T-helper 2 cell treated with Interferon-gamma antibody and Interleukin-4, amounts not matched to agents 5 μg/mL and 100 μg/mL, for 36 hours (primary cell): ENCODE results near the gene HERC2.
"Not testable (repeated sequence)": the region's sequence is repeated elsewhere in the genome, so short reads cannot be mapped to it uniquely, and the experiment has no call there.

Source experiments
- DNase-seq: peaks from one replicate; pipeline ENCODE4 v3.0.0; 2021; ENCODE audit warnings: low spot score
- H3K27ac Mint-ChIP-seq: one replicate; pipeline ENCODE4 v1.8.0; 2021; ENCODE audit warnings: mild to moderate bottlenecking, mixed read lengths
- H3K27me3 Mint-ChIP-seq: one replicate; pipeline ENCODE4 v1.8.0; 2021; ENCODE audit warnings: low read depth, mixed read lengths
- H3K36me3 Mint-ChIP-seq: one replicate; pipeline ENCODE4 v1.8.0; 2021; ENCODE audit warnings: low read depth, mixed read lengths
- H3K4me1 Mint-ChIP-seq: one replicate; pipeline ENCODE4 v1.8.0; 2021; ENCODE audit warnings: low read depth, mixed read lengths
- H3K4me3 Mint-ChIP-seq: one replicate; pipeline ENCODE4 v1.8.0; 2022; ENCODE audit warnings: mild to moderate bottlenecking, moderate library complexity, mixed read lengths
- H3K9me3 Mint-ChIP-seq: one replicate; pipeline ENCODE4 v1.8.0; 2021; ENCODE audit warnings: mixed read lengths

Gene HERC2

DNA sequence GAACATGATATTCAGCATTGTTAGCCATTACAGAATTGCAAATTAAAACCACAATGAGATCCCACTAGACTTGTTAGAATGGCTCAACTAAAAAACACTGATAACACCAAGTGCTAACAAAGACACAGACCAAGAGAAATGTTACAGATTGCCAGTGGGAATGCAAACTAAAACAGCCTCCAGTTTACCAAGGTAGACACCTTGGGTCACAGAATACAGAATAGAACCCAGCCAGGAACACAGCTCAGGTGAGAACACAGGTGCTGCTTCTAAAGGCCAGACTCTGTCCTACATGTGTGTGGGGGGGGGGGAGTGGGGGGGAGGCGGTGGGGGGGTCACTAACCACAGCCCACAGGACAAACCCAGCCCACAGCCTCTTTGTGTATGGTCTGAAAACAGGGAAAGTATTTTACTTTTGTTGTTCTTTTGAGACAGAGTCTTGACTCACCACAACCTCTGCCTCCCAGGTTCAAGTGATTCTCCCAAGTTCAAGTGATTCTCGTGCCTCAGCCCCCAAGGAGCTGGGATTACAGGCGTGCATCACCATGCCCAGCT is 26.9 kb downstream of the HERC2 start:
- H3K27me3 Mint-ChIP-seq, H3K4me1 Mint-ChIP-seq, H3K9me3 Mint-ChIP-seq, H3K27ac Mint-ChIP-seq, H3K4me3 Mint-ChIP-seq, DNase-seq: not testable (repeated sequence)
- peaks cover 19% of the 10 kb centered on the region for H3K36me3 Mint-ChIP-seq

GRCh38 chr15:28294560-28294959 is 27.4 kb downstream of the HERC2 start:
- not testable (repeated sequence) for DNase-seq, H3K4me3 Mint-ChIP-seq, H3K4me1 Mint-ChIP-seq, H3K9me3 Mint-ChIP-seq, H3K27ac Mint-ChIP-seq, H3K27me3 Mint-ChIP-seq
- peaks cover 24% of the 10 kb centered on the region for H3K36me3 Mint-ChIP-seq

- Mint-ChIP-seq H3K27me3 (no peaks in the 10 kb centered on the region), H3K4me3 (no peak overlapping the region), H3K36me3 (peaks cover 30% of the 10 kb centered on the region), H3K27ac (no peak overlapping the region), H3K4me1 (peaks cover 6% of the 10 kb centered on the region), H3K9me3 (no peaks in the 10 kb centered on the region)
- DNase-seq, result no peak
Measured at GRCh38 chr15:28289694-28290463, 32.1 kb downstream of the HERC2 start.

DNA sequence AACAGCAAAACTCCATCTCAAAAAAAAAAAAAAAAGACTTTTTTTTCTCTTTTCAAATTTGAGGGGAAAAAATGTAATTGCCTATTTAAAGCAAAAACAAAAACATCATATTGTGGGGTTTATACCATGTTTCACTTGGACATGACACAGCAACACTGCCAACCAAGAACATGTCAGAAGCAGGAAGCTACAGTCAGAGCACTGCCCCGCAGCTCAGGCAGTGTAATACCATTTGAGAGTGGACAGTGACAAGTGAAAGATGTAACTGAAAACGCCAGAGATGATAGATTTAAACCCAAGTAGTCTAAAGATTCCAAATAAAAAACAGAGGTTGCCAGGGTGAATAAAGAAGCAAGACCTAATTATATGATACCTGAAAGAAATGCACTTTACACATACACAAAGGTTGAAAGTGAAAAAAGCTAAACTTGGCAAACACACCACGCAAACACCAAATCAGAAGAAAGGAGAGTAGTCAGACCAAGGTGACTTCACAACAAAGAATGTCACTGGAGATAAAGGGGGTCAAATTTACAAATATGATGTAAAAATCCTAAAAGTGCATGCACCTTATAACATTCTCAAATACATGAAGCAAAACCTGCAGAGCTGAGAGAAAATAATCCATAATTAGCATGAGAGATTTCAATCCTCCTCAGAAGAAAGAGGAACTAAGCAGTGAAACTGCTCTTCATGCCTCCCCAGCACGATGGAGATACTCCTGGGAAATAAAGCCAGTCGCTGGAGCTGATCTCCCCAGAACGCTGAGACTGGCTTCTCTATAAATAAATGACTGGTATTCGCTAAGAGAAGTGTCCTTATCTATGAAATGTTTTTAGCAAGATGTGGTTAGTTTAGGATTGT is 32.9 kb downstream of the HERC2 start:
- peaks cover 35% of the 10 kb centered on the region for H3K36me3 Mint-ChIP-seq
- H3K4me3 Mint-ChIP-seq, H3K4me1 Mint-ChIP-seq, H3K9me3 Mint-ChIP-seq, H3K27ac Mint-ChIP-seq, H3K27me3 Mint-ChIP-seq, DNase-seq: not testable (repeated sequence)

DNA sequence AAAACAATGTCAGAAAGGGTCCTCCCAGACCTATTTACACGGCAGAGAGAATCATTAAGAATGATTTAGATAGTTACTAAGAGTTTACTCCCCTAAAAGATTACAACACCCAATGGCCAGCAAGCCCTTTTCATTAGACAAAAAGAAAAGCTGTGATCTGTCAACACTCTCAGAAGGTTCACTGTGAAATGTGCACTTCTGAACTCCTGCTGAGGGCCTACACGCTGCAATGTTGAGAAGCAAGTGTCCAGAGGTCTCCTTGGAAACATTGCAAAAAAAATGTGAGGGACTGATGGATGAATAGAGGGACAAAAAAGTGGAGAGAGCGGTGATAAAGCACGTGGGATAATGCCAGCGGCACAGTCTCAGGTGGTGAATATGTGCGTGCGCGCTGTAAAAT is 35.3 kb downstream of the HERC2 start:
- H3K27ac Mint-ChIP-seq, H3K9me3 Mint-ChIP-seq, DNase-seq, H3K4me1 Mint-ChIP-seq, H3K4me3 Mint-ChIP-seq, H3K27me3 Mint-ChIP-seq: not testable (repeated sequence)
- peaks cover 38% of the 10 kb centered on the region for H3K36me3 Mint-ChIP-seq

- Mint-ChIP-seq H3K36me3 (peaks cover 36% of the 10 kb centered on the region), H3K27ac (no peak overlapping the region), H3K27me3 (no peaks in the 10 kb centered on the region), H3K4me3 (no peak overlapping the region), H3K4me1 (peaks cover 9% of the 10 kb centered on the region), H3K9me3 (peaks cover 7% of the 10 kb centered on the region)
- no peak for DNase-seq
Measured at GRCh38 chr15:28286031-28286430, 35.9 kb downstream of the HERC2 start.

DNA sequence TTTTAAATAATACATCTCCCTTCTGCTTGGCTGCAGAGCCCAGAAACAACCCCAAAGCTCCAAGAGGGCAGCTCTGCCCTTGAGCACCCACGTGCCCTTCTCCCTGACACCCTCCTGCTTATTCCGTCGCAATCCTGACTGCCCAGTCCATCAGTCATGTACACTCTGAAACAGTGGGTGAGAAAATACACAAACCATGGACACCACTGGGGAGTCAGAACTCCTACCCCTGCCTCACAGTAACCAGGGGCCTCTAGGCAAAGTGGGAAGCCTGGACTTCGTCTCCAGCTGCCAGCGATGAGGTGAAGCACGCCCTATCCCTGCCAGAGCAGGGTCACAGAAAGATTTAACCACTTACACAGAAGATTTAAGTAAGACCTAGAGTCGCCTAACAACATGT is 40.1 kb downstream of the HERC2 start:
- Mint-ChIP-seq H3K9me3 (peaks cover 7% of the 10 kb centered on the region), H3K27me3 (no peaks in the 10 kb centered on the region), H3K4me1 (peaks cover 7% of the 10 kb centered on the region), H3K4me3 (no peak overlapping the region), H3K36me3 (peaks cover 16% of the 10 kb centered on the region), H3K27ac (no peak overlapping the region)
- no peak for DNase-seq

DNA sequence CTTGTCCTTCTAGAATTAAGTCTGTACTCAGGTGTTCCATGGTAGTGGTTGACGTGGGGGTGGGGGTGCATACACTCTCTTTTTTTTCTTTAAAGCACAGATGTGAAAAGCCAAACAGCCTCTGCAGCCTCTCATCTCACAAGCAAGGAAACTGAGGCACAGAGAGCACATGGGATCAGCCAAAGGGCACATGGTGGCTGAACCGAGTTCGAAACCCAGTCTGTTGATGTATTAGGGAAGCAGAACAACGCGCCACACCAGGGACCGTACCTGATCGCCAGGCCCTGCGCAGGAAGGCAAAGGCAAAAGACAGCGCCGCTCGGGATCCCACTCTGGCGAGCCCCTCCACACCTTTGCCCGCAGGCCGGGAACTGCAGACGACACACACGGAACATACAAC is 47.3 kb downstream of the HERC2 start:
- H3K4me1 Mint-ChIP-seq, result no peaks in the 10 kb centered on the region
- no peak overlapping the region for H3K27ac Mint-ChIP-seq
- peaks cover 11% of the 10 kb centered on the region for H3K36me3 Mint-ChIP-seq
- no peak overlapping the region for H3K4me3 Mint-ChIP-seq
- H3K9me3 Mint-ChIP-seq, result no peaks in the 10 kb centered on the region
- no peak for DNase-seq
- no peaks in the 10 kb centered on the region for H3K27me3 Mint-ChIP-seq

DNA sequence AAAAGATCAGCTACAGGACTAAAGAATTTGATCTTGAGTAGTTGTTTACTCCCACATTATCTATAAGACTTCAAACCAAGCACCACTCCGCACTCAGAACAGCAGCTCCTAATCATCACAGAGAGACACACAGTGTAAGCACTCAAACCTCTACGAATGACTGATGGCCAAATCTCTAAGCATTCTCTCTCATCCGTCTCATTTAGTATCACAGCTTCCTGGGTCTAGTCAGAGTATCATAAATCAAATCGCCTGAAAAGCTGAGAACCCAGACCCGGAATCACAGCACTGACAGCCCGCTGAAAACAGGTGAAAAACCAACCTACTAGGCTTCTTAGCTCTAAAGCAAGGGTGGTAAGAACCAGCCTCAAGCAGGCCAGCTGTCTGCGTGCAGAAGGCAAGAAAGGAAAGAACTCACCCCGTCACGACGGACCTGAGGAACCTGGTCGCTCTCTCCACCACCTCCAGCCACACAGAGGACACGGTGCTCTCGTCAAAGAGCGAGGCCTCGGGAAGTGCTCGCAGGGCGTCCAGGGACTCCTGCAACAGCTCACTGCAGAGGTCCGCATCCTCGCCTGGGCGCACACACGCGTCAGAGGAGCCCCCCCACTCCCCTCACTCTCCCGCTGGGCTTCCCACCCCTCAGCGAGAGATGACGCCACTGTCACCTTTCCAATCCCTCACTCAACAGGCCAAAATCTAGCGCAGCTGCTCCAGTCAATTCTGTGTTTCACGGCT is 47.9 kb downstream of the HERC2 start:
- Mint-ChIP-seq H3K4me3 (no peak overlapping the region), H3K27ac (no peak overlapping the region), H3K4me1 (no peaks in the 10 kb centered on the region), H3K27me3 (no peaks in the 10 kb centered on the region), H3K9me3 (no peaks in the 10 kb centered on the region), H3K36me3 (peaks cover 14% of the 10 kb centered on the region)
- no peak for DNase-seq

GRCh38 chr15:28273468-28273867 is 48.5 kb downstream of the HERC2 start:
- Mint-ChIP-seq H3K9me3 (no peaks in the 10 kb centered on the region), H3K27ac (no peak overlapping the region), H3K36me3 (peaks cover 15% of the 10 kb centered on the region), H3K27me3 (no peaks in the 10 kb centered on the region), H3K4me1 (no peaks in the 10 kb centered on the region), H3K4me3 (no peak overlapping the region)
- no peak for DNase-seq

- Mint-ChIP-seq H3K36me3 (peaks cover 20% of the 10 kb centered on the region), H3K27me3 (no peaks in the 10 kb centered on the region), H3K27ac (no peak overlapping the region), H3K4me3 (no peak overlapping the region), H3K4me1 (no peaks in the 10 kb centered on the region), H3K9me3 (no peaks in the 10 kb centered on the region)
- no peak for DNase-seq
Measured at GRCh38 chr15:28272587-28272986, 49.4 kb downstream of the HERC2 start.

DNA sequence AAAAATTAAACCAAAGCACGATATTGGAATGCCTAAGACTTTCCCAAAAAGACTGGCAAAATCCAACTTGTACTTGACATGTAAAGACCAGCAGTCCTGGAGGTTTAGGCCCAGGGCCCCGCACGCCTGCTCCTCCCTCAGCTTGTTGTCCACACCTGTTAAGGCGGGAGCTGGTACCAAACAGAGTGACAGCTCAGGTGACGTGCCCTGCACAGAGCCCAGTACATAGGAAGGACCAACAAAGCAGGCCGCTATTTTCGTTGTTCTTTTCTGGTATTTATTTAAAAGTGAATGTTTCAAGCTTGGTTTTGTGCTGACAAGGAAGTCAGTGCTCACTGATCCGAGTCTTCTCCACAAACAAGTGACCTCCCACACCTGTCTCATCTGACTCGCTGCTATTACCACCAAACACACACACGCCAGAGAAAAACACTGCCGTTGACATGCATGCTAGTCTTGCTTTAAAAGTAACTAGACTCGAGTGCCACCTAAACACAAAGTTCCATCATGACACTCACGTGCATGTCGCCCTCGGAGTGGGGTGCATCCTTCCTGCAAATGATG is 50.2 kb downstream of the HERC2 start:
- Mint-ChIP-seq H3K27me3 (no peaks in the 10 kb centered on the region), H3K9me3 (no peaks in the 10 kb centered on the region), H3K36me3 (peaks cover 22% of the 10 kb centered on the region), H3K27ac (no peak overlapping the region), H3K4me3 (no peak overlapping the region), H3K4me1 (no peaks in the 10 kb centered on the region)
- no peak for DNase-seq

DNA sequence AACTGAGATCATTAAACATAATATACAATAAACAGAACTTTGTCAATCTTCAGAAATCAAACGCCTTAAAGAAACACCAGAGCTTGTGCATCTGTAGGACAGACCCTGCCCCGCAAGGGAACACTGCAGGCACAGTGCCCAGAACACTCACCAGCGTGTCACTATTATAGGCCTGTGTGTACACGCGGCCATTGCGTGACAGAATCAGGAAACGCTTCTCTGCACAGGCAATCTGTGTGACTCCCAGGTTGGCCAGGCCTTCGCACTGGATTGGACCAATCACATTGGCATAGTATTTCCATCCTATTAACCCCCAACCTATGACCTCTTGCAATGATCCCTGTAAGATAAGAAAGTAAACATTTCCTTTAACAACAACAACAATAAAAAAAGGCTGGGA is 52.9 kb downstream of the HERC2 start:
- Mint-ChIP-seq H3K36me3 (peaks cover 22% of the 10 kb centered on the region), H3K27ac (no peak overlapping the region), H3K4me3 (no peak overlapping the region), H3K9me3 (no peaks in the 10 kb centered on the region), H3K4me1 (no peaks in the 10 kb centered on the region), H3K27me3 (no peaks in the 10 kb centered on the region)
- DNase-seq, result no peak
